Chondrocyte (in vitro differentiated cells): ENCODE data around the gene ITPR3. TPM values are rescaled to one million over a fixed set of nuclear protein-coding genes. Genes with fewer than 3 reads are reported as not detected.

Experiments used
- DNase-seq: peaks from one replicate; pipeline ENCODE4 v3.0.0; 2021; ENCODE audit warnings: mixed read lengths, low spot score
- H3K27ac Mint-ChIP-seq: one replicate; pipeline ENCODE4 v1.8.0; 2021; ENCODE audit warnings: mild to moderate bottlenecking, moderate library complexity, mixed read lengths; ENCODE audit not compliant: unreplicated experiment
- H3K27me3 Mint-ChIP-seq: 2 replicates; pipeline ENCODE4 v1.8.0; 2021; ENCODE audit warnings: low read depth, mixed read lengths
- H3K36me3 Mint-ChIP-seq: 2 replicates; pipeline ENCODE4 v1.8.0; 2021; ENCODE audit warnings: low read depth, mixed read lengths
- H3K4me1 Mint-ChIP-seq: 2 replicates; pipeline ENCODE4 v1.8.0; 2021; ENCODE audit warnings: low read depth, mild to moderate bottlenecking, mixed read lengths
- H3K4me3 Mint-ChIP-seq: one replicate; pipeline ENCODE4 v1.8.0; 2021; ENCODE audit warnings: mild to moderate bottlenecking, moderate library complexity, mixed read lengths; ENCODE audit not compliant: unreplicated experiment
- H3K9me3 Mint-ChIP-seq: 2 replicates; pipeline ENCODE4 v1.8.0; 2021; ENCODE audit warnings: low read depth, mixed read lengths
- CTCF ChIP-seq: fragments of 200-600 bp; sonication (generic); IDR thresholded peaks from 2 replicates; pipeline ENCODE4 v1.5.0; 2021; ENCODE audit warnings: antibody characterized with exemption, mild to moderate bottlenecking, moderate library complexity
- total RNA-seq: library from RNA; stranded (reverse); gene quantifications from 3 replicates; pipeline ENCODE4 v1.2.1, GENCODE V29; 2021

Gene ITPR3
- total RNA-seq, 1 donor from 2014 or later: 10.0 TPM

GRCh38 chr6:33711140-33712129 lies 90.3 kb downstream of the ITPR3 start, which contains the start of gene UQCC2:
TSS of gene UQCC2 (minus strand) at chr6:33711700. CDS start at chr6:33711686, 14 bp downstream.
- peak; percentile 87 for TF ChIP-seq CTCF
- Mint-ChIP-seq H3K27me3 (no peaks in the 10 kb centered on the region), H3K36me3 (peaks cover 4% of the 10 kb centered on the region), H3K4me1 (peaks cover 31% of the 10 kb centered on the region), H3K4me3 (peak within 1 kb of the TSS; percentile 96), H3K27ac (peak within 1 kb of the TSS; percentile 97), H3K9me3 (no peaks in the 10 kb centered on the region)
- peak; percentile 99 for DNase-seq

GRCh38 chr6:33712914-33713313 lies 91.8 kb downstream of the ITPR3 start:
- Mint-ChIP-seq H3K27me3 (no peaks in the 10 kb centered on the region), H3K4me1 (peaks cover 34% of the 10 kb centered on the region), H3K9me3 (no peaks in the 10 kb centered on the region), H3K27ac (no peak overlapping the region), H3K4me3 (no peak overlapping the region), H3K36me3 (peaks cover 4% of the 10 kb centered on the region)
- no peak for TF ChIP-seq CTCF
- no peak for DNase-seq

DNA sequence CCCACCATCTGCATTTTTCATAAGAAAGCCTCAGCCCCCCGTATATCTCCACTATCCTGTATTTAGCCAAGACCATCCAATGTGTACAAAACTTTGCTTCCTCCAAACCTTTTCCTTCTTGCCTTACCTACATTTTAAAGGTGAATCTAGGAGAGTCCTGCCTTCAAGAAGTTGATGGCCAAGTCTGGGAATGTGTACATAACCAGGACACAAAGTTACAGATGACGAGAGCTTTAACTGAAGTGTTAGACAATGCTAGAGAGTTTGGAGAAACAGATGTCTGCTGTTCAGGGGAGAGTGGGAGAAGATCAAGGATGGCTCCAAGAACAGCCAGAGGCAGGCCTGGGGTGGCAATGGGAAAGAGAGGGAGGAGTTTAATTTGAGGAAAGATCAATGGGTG lies 92.7 kb downstream of the ITPR3 start:
- Mint-ChIP-seq H3K4me3 (no peak overlapping the region), H3K9me3 (no peaks in the 10 kb centered on the region), H3K4me1 (peaks cover 42% of the 10 kb centered on the region), H3K27ac (no peak overlapping the region), H3K36me3 (peaks cover 4% of the 10 kb centered on the region), H3K27me3 (no peaks in the 10 kb centered on the region)
- DNase-seq: no peak
- no peak for TF ChIP-seq CTCF

DNA sequence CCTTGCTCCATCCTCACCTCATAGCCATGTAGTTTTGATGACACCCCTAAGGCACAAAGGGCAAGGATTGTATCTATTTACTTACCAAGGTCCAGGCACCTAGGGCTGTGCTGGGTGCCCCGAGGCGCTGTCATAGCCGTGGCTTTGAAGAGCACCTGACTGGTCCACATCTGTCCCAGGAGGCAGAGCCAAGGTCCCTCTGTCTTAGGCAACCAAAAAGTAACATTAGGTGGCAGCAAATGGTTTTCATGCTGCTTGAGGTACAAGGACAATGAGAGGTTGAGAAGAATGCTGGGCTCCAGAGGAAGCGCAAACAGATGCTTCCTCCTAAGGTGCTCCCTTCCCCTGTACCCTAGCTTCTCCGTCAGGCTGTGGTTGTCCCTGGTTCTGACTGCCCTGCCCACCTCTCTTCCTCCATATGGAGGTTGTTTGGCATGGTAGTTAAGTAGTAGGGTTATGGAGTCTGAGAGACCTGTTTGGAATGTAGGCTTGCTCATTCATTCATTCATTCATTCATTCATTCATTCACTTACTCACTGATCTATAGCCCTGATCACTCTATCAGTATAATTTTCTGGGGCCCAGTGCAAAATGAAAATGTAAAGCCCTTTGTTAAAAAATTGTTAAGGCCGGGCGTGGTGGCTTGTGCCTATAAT lies 93.4 kb downstream of the ITPR3 start:
- Mint-ChIP-seq H3K27me3 (no peaks in the 10 kb centered on the region), H3K36me3 (no peaks in the 10 kb centered on the region), H3K4me1 (peaks cover 36% of the 10 kb centered on the region), H3K4me3 (no peak overlapping the region), H3K27ac (no peak overlapping the region), H3K9me3 (no peaks in the 10 kb centered on the region)
- TF ChIP-seq CTCF: no peak
- no peak for DNase-seq

DNA sequence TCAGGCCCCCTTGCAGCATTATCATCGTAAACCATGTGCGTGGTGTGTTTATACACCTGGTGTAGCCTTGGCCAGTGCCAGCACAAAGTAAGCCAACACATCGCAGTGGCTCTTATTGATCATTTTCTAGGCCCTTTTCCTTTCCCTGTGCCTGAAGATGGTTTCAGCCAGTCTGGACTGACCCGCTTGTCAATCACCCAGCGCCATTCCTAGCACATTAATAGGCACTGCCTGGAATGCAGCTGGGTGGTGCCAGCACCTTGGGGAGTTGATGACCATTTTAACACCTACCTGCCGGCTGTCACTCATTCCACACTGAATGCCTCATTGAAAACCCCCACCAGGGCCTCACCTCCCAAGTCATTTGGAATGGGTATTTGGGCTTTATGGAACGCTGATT lies 95.3 kb downstream of the ITPR3 start:
- no peak for TF ChIP-seq CTCF
- Mint-ChIP-seq H3K27me3 (no peaks in the 10 kb centered on the region), H3K4me3 (no peak overlapping the region), H3K4me1 (peaks cover 19% of the 10 kb centered on the region), H3K36me3 (no peaks in the 10 kb centered on the region), H3K9me3 (no peaks in the 10 kb centered on the region), H3K27ac (no peak overlapping the region)
- no peak for DNase-seq
